HG02588 (cell line): ENCODE data around the gene SCGB1D1.

ENCODE experiments used
- ATAC-seq: cut with Tn5 transposase; IDR thresholded peaks from one replicate; pipeline ENCODE4 v1.9.1; 2021; ENCODE audit warnings: mild to moderate bottlenecking, moderate library complexity; ENCODE audit not compliant: unreplicated experiment

Gene SCGB1D1

DNA sequence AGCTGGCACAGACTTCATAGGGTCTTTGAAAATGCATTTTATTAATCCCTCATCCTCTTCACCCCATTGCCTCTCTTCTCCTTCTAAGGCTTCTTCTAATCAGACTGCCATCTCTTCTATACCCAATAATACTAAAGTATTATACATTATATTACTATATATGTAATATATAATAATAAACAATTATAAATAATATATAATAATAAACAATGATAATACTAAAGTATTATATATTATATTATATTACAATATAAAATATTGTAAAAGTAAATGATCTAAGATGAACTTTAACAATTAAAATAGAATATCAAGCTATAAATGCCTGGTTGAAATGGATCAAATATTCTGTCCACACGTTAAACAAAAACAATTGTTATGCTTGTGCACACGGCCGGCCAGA is 31.5 kb downstream of the SCGB1D1 start:
- ATAC-seq: no peak

DNA sequence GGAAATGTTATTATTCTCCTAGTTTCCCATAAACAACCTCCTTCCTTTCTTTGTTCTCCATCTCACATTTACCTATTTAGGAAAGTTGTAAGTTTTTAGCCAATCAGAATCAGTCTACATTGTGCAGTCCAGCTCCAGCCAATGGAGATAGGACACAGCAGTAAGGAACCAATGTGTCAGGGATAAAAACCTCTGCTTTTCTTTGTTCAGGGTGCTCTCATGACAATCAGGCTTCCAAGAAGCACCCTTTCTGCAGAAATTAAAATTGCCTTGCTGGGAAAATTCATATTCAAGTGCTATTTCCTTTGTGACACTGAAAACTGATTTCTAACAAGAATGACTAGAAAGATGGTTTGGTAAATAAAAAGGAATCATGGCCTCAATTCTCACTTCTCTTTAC is 33.1 kb downstream of the SCGB1D1 start:
- ATAC-seq: no peak

DNA sequence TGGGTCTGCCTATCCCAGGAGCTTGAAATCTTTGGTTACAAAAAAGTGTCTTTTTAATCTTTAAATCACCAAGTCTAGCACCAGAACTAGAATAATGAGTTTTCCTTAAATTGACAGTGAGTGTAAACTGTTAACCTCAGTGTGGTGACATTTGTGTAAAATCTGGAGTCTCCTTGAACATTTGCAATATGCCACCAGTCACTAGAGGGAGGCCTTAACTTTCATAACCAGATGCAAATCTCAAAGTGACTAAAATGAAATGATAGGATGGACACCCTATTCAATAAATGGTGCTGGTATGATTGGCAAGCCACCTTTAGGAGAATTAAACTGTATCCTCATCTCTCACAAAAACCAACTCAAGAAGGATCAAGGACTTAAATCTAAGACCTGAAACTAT is 43.7 kb downstream of the SCGB1D1 start:
- no peak for ATAC-seq

- no peak for ATAC-seq
Measured at GRCh38 chr11:62236187-62236586, 46.2 kb downstream of the SCGB1D1 start.

GRCh38 chr11:62237499-62237898 is 47.5 kb downstream of the SCGB1D1 start:
- no peak for ATAC-seq

DNA sequence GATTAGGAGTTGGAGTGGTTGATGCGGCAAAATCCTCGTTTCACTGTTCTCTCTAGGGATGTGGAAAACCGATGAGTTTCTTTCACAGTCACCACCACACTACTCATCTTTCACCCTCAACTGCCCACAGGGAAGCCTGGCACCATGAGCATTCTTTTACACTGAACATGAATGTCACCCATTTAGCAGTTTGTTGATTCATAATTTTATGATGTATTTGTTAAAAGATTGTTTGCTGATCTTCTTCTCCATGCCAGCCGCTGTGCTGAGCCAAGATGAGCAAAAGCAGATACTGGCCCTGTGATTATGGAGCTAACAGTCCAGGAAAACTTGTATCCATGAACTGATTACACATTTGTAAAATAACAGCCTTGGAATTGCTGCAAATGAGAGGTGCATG is 48.1 kb downstream of the SCGB1D1 start:
- ATAC-seq: no peak

- no peak for ATAC-seq
Measured at GRCh38 chr11:62241095-62241494, 51.1 kb downstream of the SCGB1D1 start.

DNA sequence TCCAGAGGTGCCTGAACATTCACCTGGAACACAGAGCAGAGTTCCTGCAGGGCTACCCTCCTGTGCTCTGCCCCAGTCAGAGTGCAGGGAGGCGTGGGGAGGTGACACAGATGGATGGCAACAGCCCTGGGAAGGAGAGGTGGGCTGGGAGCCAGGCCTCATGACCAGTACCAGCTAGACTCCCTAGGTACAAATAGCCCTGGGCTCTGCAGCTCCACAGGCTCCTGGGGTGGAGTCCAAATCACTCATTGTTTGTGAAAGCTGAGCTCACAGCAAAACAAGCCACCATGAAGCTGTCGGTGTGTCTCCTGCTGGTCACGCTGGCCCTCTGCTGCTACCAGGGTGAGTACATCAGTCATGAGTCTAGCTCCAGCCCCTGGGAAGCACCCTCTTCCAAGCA is 52.0 kb downstream of the SCGB1D1 start, which contains the start of gene SCGB1D2:
SCGB1D2 (plus strand) TSS at position 219 of the 400 bp plus-strand sequence; CDS start at position 288, 69 bp downstream.
- no peak for ATAC-seq
